ENCODE results near the gene TTI1. TPM values are rescaled to one million over a fixed set of nuclear protein-coding genes. Genes with fewer than 3 reads are reported as not detected.

The TTI1 gene
- total and polyA plus RNA-seq, 2 experiments from 2014 or later = 17.8 to 56.4 TPM

GRCh38 chr20:37934634-37935375 is 98.5 kb downstream of the TTI1 start:
- ATAC-seq (no peak), DNase-seq (ENCODE audit: low spot score) (no peak)
- Histone ChIP-seq H4K20me1 (replicated peaks; ENCODE audit: insufficient read depth) (no peaks in the 10 kb centered on the region), H3K4me2 (no peak overlapping the region), H3K27ac (ENCODE audit: low read depth) (no peak overlapping the region), H3K79me2 (replicated peaks; ENCODE audit: insufficient read depth) (no peaks in the 10 kb centered on the region), H3K4me3 (no peak overlapping the region), H3F3A (replicated peaks; ENCODE audit: low read depth) (no peaks in the 10 kb centered on the region), H2AFZ (no peak overlapping the region), H3K27me3 (ENCODE audit: insufficient read depth) (no peaks in the 10 kb centered on the region), H3K4me1 (ENCODE audit: insufficient read depth) (peaks cover 15% of the 10 kb centered on the region; the same call in 1 of the 2 replicates), H3K9me2 (ENCODE audit: insufficient read depth) (no peaks in the 10 kb centered on the region), H3K36me3 (ENCODE audit: insufficient read depth) (no peaks in the 10 kb centered on the region)
- Mint-ChIP-seq H3K27me3 (ENCODE audit: insufficient read depth, low read depth, poor library complexity) (peaks cover 14% of the 10 kb centered on the region), H3K9me3 (no peaks in the 10 kb centered on the region), H3K4me3 (no peak overlapping the region), H3K4me1 (peaks cover 32% of the 10 kb centered on the region), H3K27ac (no peak overlapping the region), H3K36me3 (ENCODE audit: low read depth) (no peaks in the 10 kb centered on the region; the same call in 2 of the 3 replicates)
- TF ChIP-seq REST (IDR thresholded peaks at IDR 0.05; ENCODE audit: unreplicated experiment) (no peak), CTCF (conservative IDR thresholded peaks at IDR 0.05; ENCODE audit: low read depth in 2 of 2) (no peak), EZH2phosphoT487 (IDR thresholded peaks at IDR 0.05; ENCODE audit: unreplicated experiment) (no peak), POLR2AphosphoS5 (IDR thresholded peaks at IDR 0.05; ENCODE audit: low read depth) (no peak), JUNB (IDR thresholded peaks at IDR 0.05; ENCODE audit: unreplicated experiment) (no peak), ZNF331 (CRISPR knock-in tag; IDR thresholded peaks at IDR 0.05; ENCODE audit: low read depth) (no peak), NANOG (IDR thresholded peaks at IDR 0.05; ENCODE audit: borderline replicate concordance) (no peak), ZNF462 (CRISPR knock-in tag; IDR thresholded peaks at IDR 0.05) (no peak), ZNF114 (CRISPR knock-in tag; IDR thresholded peaks at IDR 0.05) (no peak), STAT1 (IDR thresholded peaks at IDR 0.05; ENCODE audit: unreplicated experiment) (no peak), ETS1 (IDR thresholded peaks at IDR 0.05) (no peak), CREB1 (CRISPR knock-in tag; IDR thresholded peaks at IDR 0.05; ENCODE audit: low read depth) (no peak)
